Cardiac muscle cell (in vitro differentiated cells and primary cell): ENCODE data around the gene PIEZO1. TPM values are rescaled to one million over a fixed set of nuclear protein-coding genes. Genes with fewer than 3 reads are reported as not detected.

ENCODE experiments used
- DNase-seq, 2 donors: peaks; one replicate each; pipeline versions ENCODE4 v3.0.0 to v3.0.0-alpha.2; 2010 to 2017; ENCODE audit warnings: low read depth in 1 of 2, low spot score in 1 of 2
- H3K27ac ChIP-seq: fragments of 200-600 bp; sonication (generic); 2 replicates; pipeline ENCODE4 v1.5.1; 2016
- H3K27me3 ChIP-seq: fragments of 200-600 bp; sonication (generic); 2 replicates; pipeline ENCODE4 v1.6.0; 2016; ENCODE audit warnings: control low read depth
- H3K36me3 ChIP-seq: fragments of 200-600 bp; sonication (generic); 2 replicates; pipeline ENCODE4 v1.5.1; 2016; ENCODE audit warnings: control low read depth
- H3K4me1 ChIP-seq: fragments of 200-600 bp; sonication (generic); 2 replicates; pipeline ENCODE4 v1.8.1; 2017; ENCODE audit warnings: low read depth, mild to moderate bottlenecking, mixed run types
- H3K4me3 ChIP-seq: fragments of 200-600 bp; sonication (generic); 2 replicates; pipeline ENCODE4 v1.5.1; 2016; ENCODE audit warnings: mild to moderate bottlenecking
- H3K9me3 ChIP-seq: fragments of 200-600 bp; sonication (generic); 2 replicates; pipeline ENCODE4 v1.5.1; 2017; ENCODE audit warnings: low read depth, mild to moderate bottlenecking, control low read depth
- polyA plus RNA-seq: library from polyadenylated mRNA; unstranded; fragments of >200 nt; fragmentation: Nextera tagmentation; extraction: Ambion mirVana; gene quantifications from 2 replicates; pipeline ENCODE4 v1.2.1, GENCODE V29; 2016
- total RNA-seq: library from RNA; depleted of rRNA; stranded (reverse); fragments of >200 nt; gene quantifications from 2 replicates; pipeline ENCODE4 v1.2.3, GENCODE V29; 2016
- TF ChIP-seq, protein P1 (sequence below): IDR thresholded peaks from 2 replicates; pipeline ENCODE4 v1.5.1; 2012; ENCODE audit warnings: low read depth, mild to moderate bottlenecking, low read length

PIEZO1 gene
- total and polyA plus RNA-seq, 2 experiments from 2014 or later = 32.7 to 121 TPM

DNA sequence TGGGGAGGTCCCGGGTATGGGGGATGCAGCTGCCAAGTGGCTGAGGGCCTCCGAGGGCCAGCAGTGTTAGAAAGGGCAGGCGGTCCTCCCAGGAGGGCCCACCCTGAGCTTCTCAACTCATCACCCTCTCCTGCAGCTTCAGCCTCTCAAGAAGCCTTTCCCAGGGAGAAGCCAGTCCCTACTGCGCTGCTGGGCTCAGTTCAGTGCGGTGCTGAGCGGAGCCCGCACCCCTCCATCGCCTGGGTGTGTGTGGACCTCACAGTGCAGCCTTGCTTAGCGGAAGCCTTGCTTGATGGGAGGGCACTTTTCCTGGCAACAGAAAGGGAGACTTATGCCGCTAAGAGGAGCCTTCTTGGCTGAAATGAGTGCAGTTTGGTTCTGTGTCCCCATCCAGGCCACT, 30.2 kb upstream of the PIEZO1 start:
- TF ChIP-seq, protein P1, sequence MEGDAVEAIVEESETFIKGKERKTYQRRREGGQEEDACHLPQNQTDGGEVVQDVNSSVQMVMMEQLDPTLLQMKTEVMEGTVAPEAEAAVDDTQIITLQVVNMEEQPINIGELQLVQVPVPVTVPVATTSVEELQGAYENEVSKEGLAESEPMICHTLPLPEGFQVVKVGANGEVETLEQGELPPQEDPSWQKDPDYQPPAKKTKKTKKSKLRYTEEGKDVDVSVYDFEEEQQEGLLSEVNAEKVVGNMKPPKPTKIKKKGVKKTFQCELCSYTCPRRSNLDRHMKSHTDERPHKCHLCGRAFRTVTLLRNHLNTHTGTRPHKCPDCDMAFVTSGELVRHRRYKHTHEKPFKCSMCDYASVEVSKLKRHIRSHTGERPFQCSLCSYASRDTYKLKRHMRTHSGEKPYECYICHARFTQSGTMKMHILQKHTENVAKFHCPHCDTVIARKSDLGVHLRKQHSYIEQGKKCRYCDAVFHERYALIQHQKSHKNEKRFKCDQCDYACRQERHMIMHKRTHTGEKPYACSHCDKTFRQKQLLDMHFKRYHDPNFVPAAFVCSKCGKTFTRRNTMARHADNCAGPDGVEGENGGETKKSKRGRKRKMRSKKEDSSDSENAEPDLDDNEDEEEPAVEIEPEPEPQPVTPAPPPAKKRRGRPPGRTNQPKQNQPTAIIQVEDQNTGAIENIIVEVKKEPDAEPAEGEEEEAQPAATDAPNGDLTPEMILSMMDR = no peak
- H3K9me3 ChIP-seq = no peaks in the 10 kb centered on the region
- no peak for DNase-seq
- no peaks in the 10 kb centered on the region for H3K27me3 ChIP-seq
- H3K36me3 ChIP-seq = no peaks in the 10 kb centered on the region
- H3K27ac ChIP-seq = no peak overlapping the region
- H3K4me1 ChIP-seq = peaks cover 9% of the 10 kb centered on the region
- H3K4me3 ChIP-seq = no peak overlapping the region

DNA sequence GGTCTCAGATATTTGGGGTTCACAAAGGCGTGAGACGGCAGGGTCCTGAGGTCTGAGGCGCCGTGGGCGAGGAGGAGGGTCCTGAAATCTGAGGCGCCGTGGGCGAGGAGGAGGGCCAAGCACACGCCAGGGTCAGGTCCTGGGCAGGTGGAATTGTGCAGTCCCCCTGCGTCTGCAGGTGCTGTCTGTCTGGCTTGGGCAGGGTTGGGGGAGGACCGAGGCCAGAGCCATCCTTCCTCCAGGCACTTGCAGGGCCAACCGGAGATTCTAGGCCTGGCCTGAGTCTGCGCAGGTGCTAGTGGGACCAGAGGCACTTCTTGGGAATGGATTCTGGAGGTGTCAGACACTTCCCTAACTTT, 29.1 kb upstream of the PIEZO1 start:
- Histone ChIP-seq H3K36me3 (peaks cover 5% of the 10 kb centered on the region), H3K4me3 (no peak overlapping the region), H3K9me3 (no peaks in the 10 kb centered on the region), H3K4me1 (peaks cover 9% of the 10 kb centered on the region), H3K27me3 (no peaks in the 10 kb centered on the region), H3K27ac (no peak overlapping the region)
- TF ChIP-seq, protein P1 = no peak
- no peak for DNase-seq

DNA sequence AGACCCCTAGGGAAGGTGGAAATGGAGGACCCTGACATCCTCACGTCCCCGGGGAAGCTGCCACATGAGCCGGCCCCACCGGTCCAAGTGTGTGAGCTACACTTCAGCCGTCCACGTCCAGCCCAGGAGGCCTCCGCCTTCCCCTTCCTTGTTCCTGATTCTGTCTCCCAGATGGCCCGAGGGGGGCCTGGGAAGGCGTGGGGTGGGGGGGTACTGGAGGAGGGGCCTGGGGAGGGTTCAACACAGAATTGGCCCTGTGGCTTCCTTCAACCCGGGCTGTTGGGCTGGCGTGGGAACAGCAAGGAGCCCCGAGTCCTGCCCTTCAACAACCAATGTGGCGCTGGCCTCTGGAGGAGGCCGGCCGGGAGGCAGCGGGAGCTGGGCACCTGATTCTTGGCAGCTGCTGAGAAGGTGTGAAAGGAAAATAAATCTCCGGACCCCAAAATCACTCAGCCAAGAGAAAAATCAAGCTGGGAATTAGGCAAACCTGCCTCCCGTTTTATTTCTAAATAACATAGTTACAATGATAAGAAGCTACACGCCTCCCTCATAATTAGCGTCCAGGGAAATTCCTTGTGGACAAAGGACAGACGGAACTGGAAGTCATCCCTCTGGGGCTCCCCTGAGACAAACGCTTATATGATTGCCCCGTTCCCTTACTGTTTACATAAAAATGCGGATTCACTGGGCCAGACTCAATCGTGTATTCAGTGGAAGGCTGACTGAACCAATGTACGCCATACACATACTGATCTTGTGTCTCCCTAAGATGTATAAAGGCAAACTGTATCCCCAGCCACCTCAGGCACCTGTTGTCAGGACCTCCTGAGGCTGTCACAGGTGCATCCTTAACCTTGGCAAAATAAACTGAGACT, 28.5 kb upstream of the PIEZO1 start:
- TF ChIP-seq, protein P1 = no peak
- Histone ChIP-seq H3K27me3 (no peaks in the 10 kb centered on the region), H3K9me3 (no peaks in the 10 kb centered on the region), H3K36me3 (peaks cover 6% of the 10 kb centered on the region), H3K27ac (no peak overlapping the region), H3K4me3 (no peak overlapping the region), H3K4me1 (peaks cover 9% of the 10 kb centered on the region)
- DNase-seq = no peak

DNA sequence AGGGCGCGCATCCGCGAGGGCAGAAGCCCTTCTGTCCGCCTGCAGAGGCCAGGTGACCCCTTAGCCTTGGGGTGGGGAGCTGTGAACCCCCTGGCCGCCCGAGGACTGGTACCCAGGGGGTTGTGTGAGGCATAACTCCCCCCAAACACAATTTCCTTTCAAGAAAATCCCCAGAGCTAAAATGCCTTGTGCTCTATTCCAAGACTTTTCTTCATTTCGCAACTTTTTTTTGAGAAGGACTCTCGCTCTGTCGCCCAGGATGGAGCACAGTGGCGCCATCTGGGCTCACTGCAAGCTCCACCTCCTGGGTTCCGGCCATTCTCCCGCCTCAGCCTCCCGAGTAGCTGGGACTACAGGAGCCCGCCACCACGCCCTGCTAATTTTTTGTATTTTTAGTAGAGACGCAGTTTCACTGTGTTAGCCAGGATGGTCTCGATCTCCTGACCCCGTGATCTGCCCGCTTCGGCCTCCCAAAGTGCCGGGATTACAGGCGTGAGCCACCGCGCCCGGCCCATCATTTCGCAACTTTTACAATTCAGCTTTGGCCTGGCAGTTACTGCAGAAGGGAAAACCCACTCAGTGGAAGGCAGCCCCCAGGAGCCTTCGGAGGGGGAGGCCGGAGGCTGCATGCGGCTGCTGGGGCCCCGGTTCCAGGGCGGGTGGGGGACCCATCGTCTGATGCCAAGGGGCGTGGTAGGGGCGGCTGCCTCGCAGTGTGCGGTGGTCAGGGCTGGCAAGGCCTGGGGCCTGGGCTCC, 27.7 kb upstream of the PIEZO1 start:
- peak in 1 of 2 donors; percentile 65 for DNase-seq
- peaks cover 6% of the 10 kb centered on the region for H3K36me3 ChIP-seq
- H3K4me3 ChIP-seq = peak overlapping the region; percentile 67
- no peaks in the 10 kb centered on the region for H3K27me3 ChIP-seq
- TF ChIP-seq, protein P1 = no peak
- peak overlapping the region; percentile 84 for H3K27ac ChIP-seq
- H3K4me1 ChIP-seq = peaks cover 9% of the 10 kb centered on the region
- no peaks in the 10 kb centered on the region for H3K9me3 ChIP-seq

DNA sequence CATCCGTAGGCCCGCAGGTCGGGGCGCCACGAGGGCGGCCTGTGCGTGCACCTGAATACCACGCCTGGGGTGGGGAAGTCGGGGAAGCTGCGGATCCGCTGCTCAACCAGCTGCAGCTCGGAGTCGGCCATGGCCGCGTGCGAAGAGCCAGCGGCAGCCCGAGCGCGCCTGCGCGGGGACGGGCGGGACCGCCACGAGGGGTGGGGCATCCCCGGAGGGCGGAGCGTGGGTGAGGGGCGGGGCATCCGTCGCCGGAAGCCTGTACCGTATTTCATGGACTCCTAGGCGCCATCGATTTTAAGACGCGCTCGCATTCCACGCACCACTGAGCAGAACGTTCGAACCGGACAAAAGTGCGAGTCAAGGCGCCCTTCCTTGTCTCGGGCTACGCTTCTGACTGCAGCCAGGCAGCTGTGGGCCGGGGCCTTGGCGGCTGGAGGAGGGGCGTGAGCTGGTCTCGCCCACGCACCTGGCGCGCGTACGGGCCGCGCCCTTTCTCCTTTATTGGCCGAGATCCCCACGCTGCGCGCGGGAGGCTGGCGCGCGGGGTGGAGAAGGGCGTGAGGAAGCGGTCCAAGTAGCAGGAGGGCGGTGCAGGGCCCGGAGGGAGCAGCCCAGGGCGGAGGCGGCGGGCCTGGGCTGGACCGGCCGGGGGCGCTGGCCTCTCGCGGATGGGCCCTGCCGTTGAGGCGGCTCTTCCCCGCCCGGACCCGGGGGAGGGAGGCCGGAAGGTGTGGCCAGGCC, 26.9 kb upstream of the PIEZO1 start, which contains the start of gene APRT:
Gene APRT (minus strand): TSS at position 160 of the 744 bp plus-strand sequence. CDS start 29 bp downstream, at position 131.
- Histone ChIP-seq H3K4me3 (peak within 1 kb of the TSS; percentile 67), H3K9me3 (no peaks in the 10 kb centered on the region), H3K27me3 (no peaks in the 10 kb centered on the region), H3K36me3 (peaks cover 6% of the 10 kb centered on the region), H3K27ac (peak within 1 kb of the TSS; percentile 84), H3K4me1 (peaks cover 9% of the 10 kb centered on the region)
- peak; percentile 94 to 97 for DNase-seq
- TF ChIP-seq, protein P1 = peak; percentile 31
